Measurements from ENCODE around the gene TRAPPC10. TPM values are rescaled to one million over a fixed set of nuclear protein-coding genes. Genes with fewer than 3 reads are reported as not detected.

TRAPPC10 gene
- total RNA-seq, 2 donors from 2014 or later = 53.5 to 72.6 TPM

- DNase-seq (peak; percentile 51 to 60), ATAC-seq (replicated peaks in 1 of 2) (peak; percentile 77 to 89)
- Mint-ChIP-seq H3K27me3 (ENCODE audit: low read depth) (no peaks in the 10 kb centered on the region), H3K9me3 (no peaks in the 10 kb centered on the region), H3K36me3 (ENCODE audit: insufficient read depth in 2 of 2) (peaks cover 5 to 17% of the 10 kb centered on the region in 2 donors), H3K27ac (peak overlapping the region; percentile 64), H3K4me1 (ENCODE audit: low read depth) (peaks cover 34% of the 10 kb centered on the region), H3K4me3 (peak overlapping the region; percentile 54 to 66)
These were observed 46.0 kb downstream of the TRAPPC10 start for GRCh38 chr21:44057960-44058651.

DNA sequence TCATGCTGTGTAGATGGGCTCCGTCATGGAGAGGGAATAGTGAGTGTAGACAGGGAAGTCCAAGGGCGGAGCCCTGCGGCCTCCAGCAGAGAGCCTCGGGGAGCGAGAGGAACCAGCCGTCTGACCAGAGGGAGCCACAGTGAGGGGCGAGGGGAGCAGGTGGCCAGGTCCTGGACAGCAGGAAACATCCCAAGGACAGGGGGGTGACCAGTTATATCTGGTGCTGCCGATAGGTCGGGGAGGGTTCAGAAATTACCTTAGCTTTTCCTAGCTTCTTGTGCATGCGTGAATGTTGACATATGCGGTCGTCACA is 46.5 kb downstream of the TRAPPC10 start:
- peak overlapping the region; percentile 54 to 66 for H3K4me3 Mint-ChIP-seq
- H3K27me3 Mint-ChIP-seq (ENCODE audit: low read depth) = no peaks in the 10 kb centered on the region
- peaks cover 38% of the 10 kb centered on the region for H3K4me1 Mint-ChIP-seq (ENCODE audit: low read depth)
- ATAC-seq (replicated peaks in 1 of 2) = no peak
- DNase-seq = no peak
- H3K9me3 Mint-ChIP-seq = no peaks in the 10 kb centered on the region
- peak overlapping the region; percentile 36 for H3K27ac Mint-ChIP-seq
- H3K36me3 Mint-ChIP-seq (ENCODE audit: insufficient read depth in 2 of 2) = peaks cover 5 to 17% of the 10 kb centered on the region in 2 donors

DNA sequence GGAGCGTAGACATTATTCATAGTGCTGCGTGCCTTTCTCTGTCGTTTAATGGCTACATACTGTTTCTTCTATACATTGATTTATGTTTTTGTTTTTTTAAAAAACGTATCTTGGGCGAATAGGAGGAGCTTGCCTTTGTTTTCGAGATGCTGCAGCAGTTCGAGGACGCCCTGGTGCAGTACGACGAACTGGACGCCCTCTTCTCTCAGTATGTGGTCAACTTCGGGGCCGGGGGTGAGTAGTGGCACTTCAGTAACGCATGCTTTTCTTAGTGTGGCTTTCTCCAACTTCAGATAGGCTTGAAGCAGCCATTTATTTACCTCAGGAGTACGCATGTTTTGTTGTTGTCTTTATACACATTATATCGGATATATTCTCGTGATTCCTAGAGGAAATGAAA is 46.9 kb downstream of the TRAPPC10 start:
- ATAC-seq (replicated peaks in 1 of 2) = no peak
- Mint-ChIP-seq H3K27me3 (ENCODE audit: low read depth) (no peaks in the 10 kb centered on the region), H3K36me3 (ENCODE audit: insufficient read depth in 2 of 2) (peaks cover 5 to 20% of the 10 kb centered on the region in 2 donors), H3K27ac (no peak overlapping the region), H3K4me1 (ENCODE audit: low read depth) (peaks cover 42% of the 10 kb centered on the region), H3K9me3 (no peaks in the 10 kb centered on the region), H3K4me3 (peak overlapping the region in 1 of 2 donors; percentile 66)
- no peak for DNase-seq

DNA sequence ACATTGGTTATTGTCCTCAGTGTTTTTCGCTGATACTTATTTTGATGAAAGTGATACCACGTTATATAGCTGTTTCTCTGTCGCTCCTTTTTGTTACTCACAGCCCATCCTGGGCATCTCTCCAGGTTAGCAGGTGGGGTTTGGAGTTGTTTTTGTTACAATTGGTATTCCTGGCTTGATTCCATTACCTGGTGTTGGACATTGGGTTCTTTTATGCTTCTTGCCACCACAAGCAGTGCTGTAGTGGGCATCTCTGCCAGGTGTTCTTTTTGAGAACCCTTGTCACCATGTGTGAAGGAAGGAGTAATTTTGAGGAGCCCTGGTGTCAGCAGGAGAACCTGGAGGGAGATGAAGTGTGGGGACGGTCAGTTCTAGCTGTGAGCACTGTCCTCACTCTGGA is 47.6 kb downstream of the TRAPPC10 start:
- DNase-seq (no peak), ATAC-seq (replicated peaks in 1 of 2) (no peak)
- Mint-ChIP-seq H3K4me1 (ENCODE audit: low read depth) (peaks cover 46% of the 10 kb centered on the region), H3K9me3 (no peaks in the 10 kb centered on the region), H3K27ac (no peak overlapping the region), H3K36me3 (ENCODE audit: insufficient read depth in 2 of 2) (peaks cover 6 to 19% of the 10 kb centered on the region in 2 donors), H3K27me3 (ENCODE audit: low read depth) (no peaks in the 10 kb centered on the region), H3K4me3 (peak overlapping the region in 1 of 2 donors; percentile 6)

GRCh38 chr21:44062380-44062779 is 50.3 kb downstream of the TRAPPC10 start:
- Mint-ChIP-seq H3K27ac (peak overlapping the region; percentile 39), H3K27me3 (ENCODE audit: low read depth) (no peaks in the 10 kb centered on the region), H3K4me1 (ENCODE audit: low read depth) (peaks cover 57% of the 10 kb centered on the region), H3K9me3 (no peaks in the 10 kb centered on the region), H3K36me3 (ENCODE audit: insufficient read depth in 2 of 2) (peaks cover 11 to 27% of the 10 kb centered on the region in 2 donors), H3K4me3 (no peak overlapping the region)
- ATAC-seq (replicated peaks in 1 of 2) (no peak), DNase-seq (no peak)

GRCh38 chr21:44063151-44063912 is 51.2 kb downstream of the TRAPPC10 start:
- Mint-ChIP-seq H3K36me3 (ENCODE audit: insufficient read depth in 2 of 2) (peaks cover 9 to 31% of the 10 kb centered on the region in 2 donors), H3K4me3 (no peak overlapping the region), H3K4me1 (ENCODE audit: low read depth) (peaks cover 54% of the 10 kb centered on the region), H3K27ac (peak overlapping the region; percentile 85), H3K27me3 (ENCODE audit: low read depth) (no peaks in the 10 kb centered on the region), H3K9me3 (no peaks in the 10 kb centered on the region)
- DNase-seq (no peak), ATAC-seq (replicated peaks in 1 of 2) (no peak)

GRCh38 chr21:44064852-44065403 is 52.8 kb downstream of the TRAPPC10 start:
- peak overlapping the region; percentile 89 for H3K27ac Mint-ChIP-seq
- H3K27me3 Mint-ChIP-seq (ENCODE audit: low read depth) = no peaks in the 10 kb centered on the region
- peak in 1 of 2 donors; percentile 38 for DNase-seq
- peaks cover 45% of the 10 kb centered on the region for H3K4me1 Mint-ChIP-seq (ENCODE audit: low read depth)
- no peaks in the 10 kb centered on the region for H3K9me3 Mint-ChIP-seq
- H3K4me3 Mint-ChIP-seq = peak overlapping the region; percentile 70 to 78
- peaks cover 11 to 24% of the 10 kb centered on the region in 2 donors for H3K36me3 Mint-ChIP-seq (ENCODE audit: insufficient read depth in 2 of 2)
- peak; percentile 68 to 69 for ATAC-seq (replicated peaks in 1 of 2)

DNA sequence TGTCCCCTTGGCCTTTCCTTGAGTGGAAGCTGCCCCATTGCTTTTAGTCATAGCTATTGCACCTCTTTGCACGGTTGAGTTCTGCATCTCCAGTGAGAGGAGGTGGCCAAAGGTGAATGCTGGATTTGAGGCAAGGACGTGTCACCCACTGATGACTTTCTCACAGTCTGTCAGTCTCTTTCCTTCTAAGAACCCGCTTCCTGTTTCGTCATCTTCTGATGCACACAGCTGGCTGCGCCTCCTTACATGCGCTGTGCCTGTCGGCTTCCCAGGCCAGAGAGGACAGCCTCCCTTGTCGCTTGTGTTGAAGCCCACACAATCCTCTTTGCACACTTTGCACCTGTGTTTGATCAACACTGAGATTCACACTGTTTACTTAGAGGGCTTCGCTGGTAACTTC is 53.3 kb downstream of the TRAPPC10 start:
- Mint-ChIP-seq H3K4me3 (peak overlapping the region; percentile 70 to 78), H3K27ac (peak overlapping the region; percentile 89), H3K4me1 (ENCODE audit: low read depth) (peaks cover 45% of the 10 kb centered on the region), H3K9me3 (no peaks in the 10 kb centered on the region), H3K36me3 (ENCODE audit: insufficient read depth in 2 of 2) (peaks cover 11 to 24% of the 10 kb centered on the region in 2 donors), H3K27me3 (ENCODE audit: low read depth) (no peaks in the 10 kb centered on the region)
- ATAC-seq (replicated peaks in 1 of 2) = peak; percentile 95 to 97
- peak; percentile 70 to 81 for DNase-seq

DNA sequence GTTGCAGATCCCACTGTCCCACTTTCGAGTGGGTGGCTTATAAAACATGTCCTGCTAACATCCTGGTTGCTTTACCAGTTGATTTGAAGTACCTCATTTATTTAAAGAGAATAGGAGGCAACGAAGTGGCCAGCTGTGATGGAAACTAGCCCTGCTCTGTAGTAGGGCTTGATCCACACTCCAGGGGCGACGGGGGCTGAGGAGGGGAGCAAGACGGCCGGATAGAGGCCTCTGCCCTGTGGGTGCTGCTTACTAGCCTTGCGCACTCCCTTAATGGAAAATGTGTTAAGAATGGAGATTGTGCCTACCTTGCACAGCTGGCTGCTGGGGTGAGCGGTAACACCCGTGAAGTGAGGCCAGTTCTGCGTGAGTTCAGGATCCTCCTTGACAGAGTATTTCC is 54.0 kb downstream of the TRAPPC10 start:
- Mint-ChIP-seq H3K9me3 (no peaks in the 10 kb centered on the region), H3K4me3 (peak overlapping the region; percentile 70 to 78), H3K27ac (peak overlapping the region; percentile 89), H3K36me3 (ENCODE audit: insufficient read depth in 2 of 2) (peaks cover 11 to 26% of the 10 kb centered on the region in 2 donors), H3K27me3 (ENCODE audit: low read depth) (no peaks in the 10 kb centered on the region), H3K4me1 (ENCODE audit: low read depth) (peaks cover 45% of the 10 kb centered on the region)
- ATAC-seq (replicated peaks in 1 of 2) (no peak), DNase-seq (no peak)

DNA sequence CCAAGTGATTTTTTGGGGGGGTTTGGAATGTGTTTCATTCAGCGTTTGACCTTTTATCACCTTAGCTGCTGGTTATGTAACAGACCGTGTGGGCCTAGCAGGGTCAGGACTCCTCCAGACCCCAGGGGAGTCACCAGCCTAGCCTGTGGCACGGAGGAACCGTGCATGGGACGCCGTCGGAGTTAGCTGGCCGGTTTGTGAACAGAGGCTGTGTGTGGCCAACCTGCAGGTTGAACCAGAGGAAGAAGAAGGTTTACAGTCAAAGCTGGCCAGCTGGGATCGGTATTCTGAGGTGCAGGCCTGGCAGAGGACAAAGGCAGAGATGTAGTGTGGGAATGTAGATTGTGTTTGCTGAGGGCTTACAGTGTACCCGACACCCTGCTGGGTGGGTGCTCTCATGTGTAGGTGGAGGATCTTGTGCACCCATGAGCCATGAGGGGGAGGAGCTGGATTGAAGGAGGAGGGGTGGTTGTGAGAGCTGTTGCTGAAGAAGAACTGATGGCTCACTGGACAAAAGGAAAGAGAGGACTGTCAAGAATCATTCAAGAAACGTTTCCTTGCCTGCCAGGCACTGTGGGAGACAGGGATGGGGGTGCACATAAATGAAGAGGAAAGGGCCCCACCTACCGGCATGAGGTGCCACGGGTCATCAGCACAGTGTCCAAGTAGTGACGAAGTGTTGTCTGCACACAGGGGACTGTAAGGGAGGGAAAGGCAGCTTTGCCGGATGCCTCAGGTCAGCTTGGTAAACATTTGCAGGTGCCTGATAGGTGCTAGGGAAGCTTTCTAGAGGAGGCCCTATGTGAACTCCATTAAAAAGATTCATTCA is 55.1 kb downstream of the TRAPPC10 start:
- H3K4me3 Mint-ChIP-seq = no peak overlapping the region
- no peaks in the 10 kb centered on the region for H3K9me3 Mint-ChIP-seq
- peaks cover 45% of the 10 kb centered on the region for H3K4me1 Mint-ChIP-seq (ENCODE audit: low read depth)
- peak overlapping the region; percentile 89 for H3K27ac Mint-ChIP-seq
- peaks cover 11 to 26% of the 10 kb centered on the region in 2 donors for H3K36me3 Mint-ChIP-seq (ENCODE audit: insufficient read depth in 2 of 2)
- ATAC-seq (replicated peaks in 1 of 2) (no peak), DNase-seq (no peak)
- no peaks in the 10 kb centered on the region for H3K27me3 Mint-ChIP-seq (ENCODE audit: low read depth)

DNA sequence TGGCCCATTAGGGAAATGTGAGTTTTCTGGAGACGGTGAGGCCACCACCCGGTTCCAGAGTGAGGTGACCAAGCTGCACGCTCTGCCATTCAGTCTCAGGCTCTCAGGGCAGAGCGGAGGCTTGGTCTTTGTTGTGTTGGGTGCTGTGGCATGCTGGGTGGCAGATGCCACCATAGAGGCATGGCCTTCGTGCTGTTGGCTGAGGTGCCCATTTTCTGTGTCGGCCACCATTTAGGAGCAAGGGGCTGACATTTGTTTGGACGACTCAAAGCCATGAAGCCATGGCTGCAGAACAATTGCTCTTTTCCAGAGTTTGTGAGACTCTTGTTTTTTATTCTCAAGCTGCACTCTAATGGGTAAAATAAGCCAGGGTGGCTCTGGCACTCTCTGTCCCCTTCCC is 58.3 kb downstream of the TRAPPC10 start:
- ATAC-seq (replicated peaks in 1 of 2) = no peak
- DNase-seq = no peak
- Mint-ChIP-seq H3K4me3 (no peak overlapping the region), H3K36me3 (ENCODE audit: insufficient read depth in 2 of 2) (peaks cover 9 to 27% of the 10 kb centered on the region in 2 donors), H3K4me1 (ENCODE audit: low read depth) (peaks cover 29% of the 10 kb centered on the region), H3K9me3 (no peaks in the 10 kb centered on the region), H3K27ac (no peak overlapping the region), H3K27me3 (ENCODE audit: low read depth) (no peaks in the 10 kb centered on the region)

- no peaks in the 10 kb centered on the region for H3K9me3 Mint-ChIP-seq
- no peak for DNase-seq
- peaks cover 10 to 23% of the 10 kb centered on the region in 2 donors for H3K36me3 Mint-ChIP-seq (ENCODE audit: insufficient read depth in 2 of 2)
- no peaks in the 10 kb centered on the region for H3K27me3 Mint-ChIP-seq (ENCODE audit: low read depth)
- no peak for ATAC-seq (replicated peaks in 1 of 2)
- peak overlapping the region; percentile 78 for H3K27ac Mint-ChIP-seq
- no peak overlapping the region for H3K4me3 Mint-ChIP-seq
- H3K4me1 Mint-ChIP-seq (ENCODE audit: low read depth) = peaks cover 25% of the 10 kb centered on the region
These were observed 59.4 kb downstream of the TRAPPC10 start for GRCh38 chr21:44071359-44072104.

Measured in activated T-cell treated with anti-CD3 and anti-CD28 coated beads, Interleukin-2, amount 50 U/mL, for 72 hours (primary cell).